GM12878 (cell line): ENCODE data around the gene ZSCAN23. TPM values are rescaled to one million over a fixed set of nuclear protein-coding genes. Genes with fewer than 3 reads are reported as not detected.

ENCODE experiments used
- BCLAF1 ChIP-seq: fragments of 450-650 bp; IDR thresholded peaks from 2 replicates; pipeline ENCODE4 v1.6.1; 2017; ENCODE audit warnings: antibody characterized with exemption, mild to moderate bottlenecking, moderate library complexity
- CBX3 ChIP-seq: fragments of 200-600 bp; sonication (generic); IDR thresholded peaks from 2 replicates; pipeline ENCODE4 v1.6.1; 2016; ENCODE audit warnings: low read depth, borderline replicate concordance
- EED ChIP-seq: sonication (generic); IDR thresholded peaks from 2 replicates; pipeline ENCODE4 v1.6.1; 2016; ENCODE audit warnings: antibody characterized with exemption, low read depth
- EGR1 ChIP-seq, 2 experiments: IDR thresholded peaks; 1 replicate in 1 of 2; 2 replicates in 1 of 2; pipeline ENCODE4 v1.6.1; 2011 to 2012; ENCODE audit warnings: low read depth in 2 of 2, low read length in 2 of 2, borderline replicate concordance in 1 of 2, mild to moderate bottlenecking in 1 of 2, moderate library complexity in 1 of 2
- FOXK2 ChIP-seq: fragments of 450-650 bp; IDR thresholded peaks from 2 replicates; pipeline ENCODE4 v1.6.1; 2017; ENCODE audit warnings: mild to moderate bottlenecking, moderate library complexity
- FOXM1 ChIP-seq: IDR thresholded peaks from 2 replicates; pipeline ENCODE4 v1.6.1; 2012; ENCODE audit warnings: low read depth, mild to moderate bottlenecking, inconsistent platforms, low read length, moderate library complexity
- GABPA ChIP-seq: IDR thresholded peaks from 2 replicates; pipeline ENCODE4 v1.6.1; 2014; ENCODE audit warnings: antibody characterized with exemption, low read depth, mild to moderate bottlenecking, inconsistent platforms
- HSF1 ChIP-seq: fragments of 150-350 bp; IDR thresholded peaks from 2 replicates; pipeline ENCODE4 v1.6.1; 2014; ENCODE audit warnings: mild to moderate bottlenecking, low read depth, low read length
- IRF5 ChIP-seq: fragments of 450-650 bp; IDR thresholded peaks from 2 replicates; pipeline ENCODE4 v1.6.1; 2017; ENCODE audit warnings: borderline replicate concordance
- KAT2A ChIP-seq: conservative IDR thresholded peaks from 2 replicates; pipeline ENCODE4 v1.6.1; 2011; ENCODE audit warnings: low read depth, low read length; ENCODE audit not compliant: control insufficient read depth
- MYB ChIP-seq: fragments of 150-350 bp; IDR thresholded peaks from 2 replicates; pipeline ENCODE4 v1.6.1; 2014; ENCODE audit warnings: mild to moderate bottlenecking, low read depth, low read length, borderline replicate concordance
- NKRF ChIP-seq: fragments of 450-650 bp; conservative IDR thresholded peaks from 2 replicates; pipeline ENCODE4 v1.6.1; 2017; ENCODE audit warnings: mild to moderate bottlenecking, moderate library complexity
- TCF12 ChIP-seq: IDR thresholded peaks from 2 replicates; pipeline ENCODE4 v1.6.1; 2011; ENCODE audit warnings: low read depth, mild to moderate bottlenecking, low read length
- ZBTB11 ChIP-seq: fragments of 450-650 bp; formaldehyde crosslinking; IDR thresholded peaks from 2 replicates; pipeline ENCODE4 v1.5.0; 2022; ENCODE audit warnings: mild to moderate bottlenecking, missing genetic modification characterization
- polyA plus RNA-seq, 11 experiments: library from polyadenylated mRNA; depleted of rRNA in 4 of 11; unstranded in 6 of 11; stranded (reverse) in 5 of 11; fragments of >200 nt; fragmentation: Nextera tagmentation in 4 of 11; fragmentation: Illumina TruSeq in 1 of 11; extraction: Ambion mirVana in 4 of 11; extraction: Trizol in 1 of 11; gene quantifications; 1 replicate in 1 of 11; 2 replicates in 10 of 11; pipeline versions ENCODE4 v1.2.1 to v1.2.3, GENCODE V29; 2011 to 2016; ENCODE audit warnings: inconsistent platforms in 2 of 11, missing spikeins in 2 of 11, low read depth in 1 of 11
- total RNA-seq, 4 experiments: library from RNA; depleted of rRNA in 3 of 4; stranded (reverse); fragments of >200 nt in 3 of 4; fragmentation: Illumina TruSeq in 1 of 4; extraction: Trizol in 1 of 4; gene quantifications; 2 replicates each; pipeline versions ENCODE4 v1.2.1 to v1.2.3, GENCODE V29; 2013 to 2021

Gene ZSCAN23
- total and polyA plus RNA-seq, 10 of the 15 experiments (the other 5 are each of a cell fraction or from before 2014, with no cell fraction given), result 0.04 to 2.3 (median 0.84) TPM

- 0 out of 2 replicates have a peak, but pooled peaks have one; percentile 23 for TF ChIP-seq NKRF
- no peak for TF ChIP-seq ZBTB11
- TF ChIP-seq FOXM1, result peak; percentile 18; the same call in 1 of the 2 replicates
- peak; percentile 58; the same call in 1 of the 2 replicates for TF ChIP-seq GABPA
- no peak for TF ChIP-seq EGR1 (IDR thresholded peaks at IDR 0.05; ENCODE audit: borderline replicate concordance in 1 of 2, low read depth in 2 of 2, low read length in 2 of 2)
- no peak for TF ChIP-seq IRF5
- TF ChIP-seq KAT2A, result no peak
- 0 out of 2 replicates have a peak, but pooled peaks have one; percentile 30 for TF ChIP-seq EED
- TF ChIP-seq BCLAF1, result no peak
- TF ChIP-seq TCF12, result peak; percentile 64; the same call in 1 of the 2 replicates
- TF ChIP-seq HSF1, result no peak
- TF ChIP-seq CBX3, result no peak
- peak; percentile 93; the same call in 1 of the 2 replicates for TF ChIP-seq MYB
- TF ChIP-seq FOXK2, result peak; percentile 48
These were observed 59.8 kb downstream of the ZSCAN23 start (continued) for GRCh38 chr6:28383235-28384142.
